GM19372 (cell line): Measurements from ENCODE around the gene TBL1XR1.
A peak's percentile ranks its signal among the peaks of the same experiment; 100 is the strongest.
"Not testable (repeated sequence)": the region's sequence is repeated elsewhere in the genome, so short reads cannot be mapped to it uniquely, and the experiment has no call there.

Experiments used
- ATAC-seq: cut with Tn5 transposase; IDR thresholded peaks from one replicate; pipeline ENCODE4 v1.9.1; 2021; ENCODE audit warnings: mild to moderate bottlenecking, low read depth, moderate library complexity; ENCODE audit not compliant: unreplicated experiment

TBL1XR1 gene

GRCh38 chr3:177146646-177147045, 50.6 kb downstream of the TBL1XR1 start:
- no peak for ATAC-seq

GRCh38 chr3:177145954-177146353, 51.3 kb downstream of the TBL1XR1 start:
- ATAC-seq = no peak

GRCh38 chr3:177145381-177145780, 51.9 kb downstream of the TBL1XR1 start:
- ATAC-seq = peak; percentile 23

- peak; percentile 55 for ATAC-seq
These were observed 52.4 kb downstream of the TBL1XR1 start for GRCh38 chr3:177144922-177145321.

- ATAC-seq = no peak
These were observed 55.2 kb downstream of the TBL1XR1 start for GRCh38 chr3:177141899-177142646.

GRCh38 chr3:177141471-177141870, 55.8 kb downstream of the TBL1XR1 start:
- ATAC-seq = no peak

- ATAC-seq = not testable (repeated sequence)
These were observed 58.1 kb downstream of the TBL1XR1 start for GRCh38 chr3:177139220-177139619.

GRCh38 chr3:177137774-177138705, 59.2 kb downstream of the TBL1XR1 start:
- ATAC-seq = no peak

GRCh38 chr3:177136741-177137140, 60.5 kb downstream of the TBL1XR1 start:
- ATAC-seq = no peak

- ATAC-seq = no peak
These were observed 61.3 kb downstream of the TBL1XR1 start for GRCh38 chr3:177135841-177136492.

GRCh38 chr3:177134816-177135210, 62.5 kb downstream of the TBL1XR1 start:
- no peak for ATAC-seq

- ATAC-seq = no peak
These were observed 63.1 kb downstream of the TBL1XR1 start for GRCh38 chr3:177133860-177134815.

- ATAC-seq = no peak
These were observed 65.2 kb downstream of the TBL1XR1 start for GRCh38 chr3:177131927-177132636.

GRCh38 chr3:177127008-177127407, 70.3 kb downstream of the TBL1XR1 start:
- no peak for ATAC-seq

- no peak for ATAC-seq
These were observed 71.1 kb downstream of the TBL1XR1 start for GRCh38 chr3:177126015-177126773.

GRCh38 chr3:177124882-177125281, 72.4 kb downstream of the TBL1XR1 start:
- no peak for ATAC-seq

- ATAC-seq = no peak
These were observed 73.5 kb downstream of the TBL1XR1 start for GRCh38 chr3:177123822-177124221.

GRCh38 chr3:177122183-177122856, 75.0 kb downstream of the TBL1XR1 start:
- ATAC-seq = no peak
